ENCODE measurements around the gene KSR1. TPM values are rescaled to one million over a fixed set of nuclear protein-coding genes. Genes with fewer than 3 reads are reported as not detected.

KSR1 gene
- total and polyA plus RNA-seq, 2 donors: 22.7 to 27.3 TPM

DNA sequence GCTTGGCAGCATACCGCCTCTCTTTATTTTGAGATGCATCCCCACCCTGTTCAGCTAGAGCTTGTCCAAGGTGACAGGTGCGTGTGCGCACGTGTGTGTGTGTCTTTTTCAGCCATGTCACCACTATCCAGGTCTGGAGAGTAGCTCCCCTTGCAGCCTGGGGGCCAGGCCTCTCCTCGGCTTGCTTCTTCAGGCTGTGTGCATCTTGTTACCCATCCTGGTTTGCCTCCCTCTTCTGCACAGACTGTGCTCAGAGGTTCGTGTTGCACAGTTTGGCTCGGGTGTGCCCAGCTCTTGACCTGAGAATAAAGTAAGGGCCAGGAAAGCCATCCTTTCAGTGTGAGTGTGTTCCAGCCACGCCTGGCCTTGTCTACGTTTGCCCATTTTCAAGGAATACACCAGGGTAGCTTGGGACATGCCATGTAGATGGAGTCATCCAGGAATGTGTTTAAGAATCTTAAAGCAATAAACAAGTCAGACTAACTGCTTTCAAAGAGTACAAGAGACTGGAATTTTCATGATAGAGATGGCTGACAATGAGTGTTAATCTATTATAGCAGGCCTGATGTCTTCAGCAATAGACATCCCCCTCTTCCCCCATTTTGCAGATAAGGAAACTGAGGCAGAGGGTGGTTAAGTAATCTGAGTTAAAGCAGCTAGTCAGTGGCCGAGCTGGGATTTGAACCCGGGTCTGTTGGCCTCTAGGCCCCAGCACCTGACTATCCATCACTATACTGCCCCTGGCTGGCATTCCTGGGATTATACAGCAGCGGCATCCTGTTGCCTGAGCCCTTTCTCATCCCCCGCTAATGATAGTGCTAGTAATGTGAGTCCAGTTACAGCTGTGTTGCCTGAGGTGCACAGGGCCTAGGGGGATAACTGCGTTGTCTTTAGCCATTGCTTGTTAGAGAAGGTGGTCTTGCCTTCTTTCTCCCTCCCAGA lies 77.9 kb downstream of the KSR1 start:
- DNase-seq (ENCODE audit: extremely low spot score): no peak

DNA sequence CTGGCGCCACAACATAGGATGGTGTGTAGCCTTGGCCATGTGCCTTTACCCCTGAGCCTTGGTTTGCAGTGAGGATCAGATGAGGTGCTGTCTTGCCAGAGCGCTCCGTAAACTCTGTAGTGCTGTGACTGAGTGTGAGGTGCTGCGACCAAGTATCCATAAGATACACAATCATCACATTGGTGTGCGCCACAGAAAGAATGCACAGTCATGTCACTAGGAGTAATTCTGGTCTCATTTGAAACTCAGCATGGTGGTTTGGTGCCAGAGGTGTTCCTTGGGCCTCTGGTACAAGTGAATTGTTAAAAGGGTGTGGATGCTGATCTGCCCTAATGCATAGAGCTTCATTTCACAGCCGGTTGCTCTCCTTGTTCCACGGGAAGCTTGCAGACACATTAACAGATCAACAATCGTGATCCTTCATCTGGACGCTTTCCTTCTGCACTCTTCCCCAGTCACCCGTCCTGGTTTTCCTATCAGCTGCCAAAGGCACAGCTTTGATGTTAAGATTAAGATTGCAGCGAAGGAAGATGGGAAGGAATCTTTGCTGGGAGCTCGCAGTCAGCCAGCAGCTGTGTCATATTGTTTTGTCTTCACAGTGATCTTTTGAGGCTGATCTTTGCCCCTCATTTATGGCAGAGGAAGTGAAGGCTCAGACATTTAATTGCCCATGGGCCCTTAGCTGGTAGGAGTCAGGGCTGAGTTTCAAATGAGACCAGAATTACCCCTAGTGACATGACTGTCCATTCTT lies 79.1 kb downstream of the KSR1 start:
- Histone ChIP-seq H3K4me1 (ENCODE audit: insufficient read depth) (no peaks in the 10 kb centered on the region), H3K4me3 (ENCODE audit: low read depth, low read length) (no peak overlapping the region), H3K27ac (ENCODE audit: low read depth) (no peak overlapping the region), H3K36me3 (ENCODE audit: insufficient read depth) (no peaks in the 10 kb centered on the region)
- 47% methylated on average over 12 of the region's 12 CpGs for WGBS
- no peak for DNase-seq (ENCODE audit: extremely low spot score)

More for the DNA sequence above, 77.9 kb downstream of the KSR1 start:
- Histone ChIP-seq H3K4me1 (ENCODE audit: insufficient read depth) (no peaks in the 10 kb centered on the region), H3K4me3 (ENCODE audit: low read depth, low read length) (no peak overlapping the region), H3K36me3 (ENCODE audit: insufficient read depth) (no peaks in the 10 kb centered on the region), H3K27ac (ENCODE audit: low read depth) (no peak overlapping the region)
- 86% methylated on average over 14 of the region's 14 CpGs for WGBS

DNA sequence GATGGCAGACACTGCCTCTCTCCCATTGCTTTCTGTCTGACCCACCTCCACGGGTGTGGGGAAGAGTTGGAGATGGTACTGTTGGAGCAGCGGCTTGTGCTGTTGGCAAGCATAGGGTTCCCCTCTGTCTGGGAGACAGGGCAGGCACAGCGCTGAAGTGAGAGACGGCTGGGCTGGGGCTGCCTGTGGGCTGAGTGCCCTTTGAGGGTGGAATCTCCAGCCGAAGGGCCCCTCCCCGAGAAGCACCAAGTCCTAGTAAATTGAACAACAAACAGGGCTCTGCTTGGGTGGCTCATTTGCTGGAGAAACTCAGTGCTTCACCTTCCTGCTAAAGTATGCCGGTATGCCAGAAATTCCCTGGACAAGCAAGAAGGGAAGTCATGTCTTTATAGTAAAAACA lies 79.7 kb downstream of the KSR1 start:
- Histone ChIP-seq H3K27ac (ENCODE audit: low read depth) (no peak overlapping the region), H3K36me3 (ENCODE audit: insufficient read depth) (no peaks in the 10 kb centered on the region), H3K4me1 (ENCODE audit: insufficient read depth) (no peaks in the 10 kb centered on the region), H3K4me3 (ENCODE audit: low read depth, low read length) (no peak overlapping the region)
- WGBS: 50% methylated on average over 7 of the region's 7 CpGs
- no peak for DNase-seq (ENCODE audit: extremely low spot score)

DNA sequence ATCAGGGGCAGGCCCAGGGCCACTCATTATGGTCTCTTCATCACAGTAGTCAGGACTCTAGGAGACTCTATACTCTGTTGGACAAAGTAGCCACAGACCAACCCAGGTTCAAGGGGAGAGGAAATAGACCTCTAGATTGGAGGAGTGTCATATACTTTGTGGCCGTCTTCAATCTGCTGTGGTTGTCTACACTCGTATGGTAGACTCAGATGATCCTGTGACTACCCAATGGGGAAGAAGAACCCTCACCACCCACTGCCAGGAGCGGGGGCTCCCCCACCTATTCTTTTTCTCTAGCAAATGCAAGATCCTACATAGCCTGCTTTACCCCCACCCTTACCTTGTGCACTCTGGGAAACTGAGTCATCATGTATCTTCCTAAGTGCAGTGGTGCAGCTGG lies 80.5 kb downstream of the KSR1 start:
- no peak overlapping the region for H3K27ac ChIP-seq (ENCODE audit: low read depth)
- no peak overlapping the region for H3K4me3 ChIP-seq (ENCODE audit: low read depth, low read length)

DNA sequence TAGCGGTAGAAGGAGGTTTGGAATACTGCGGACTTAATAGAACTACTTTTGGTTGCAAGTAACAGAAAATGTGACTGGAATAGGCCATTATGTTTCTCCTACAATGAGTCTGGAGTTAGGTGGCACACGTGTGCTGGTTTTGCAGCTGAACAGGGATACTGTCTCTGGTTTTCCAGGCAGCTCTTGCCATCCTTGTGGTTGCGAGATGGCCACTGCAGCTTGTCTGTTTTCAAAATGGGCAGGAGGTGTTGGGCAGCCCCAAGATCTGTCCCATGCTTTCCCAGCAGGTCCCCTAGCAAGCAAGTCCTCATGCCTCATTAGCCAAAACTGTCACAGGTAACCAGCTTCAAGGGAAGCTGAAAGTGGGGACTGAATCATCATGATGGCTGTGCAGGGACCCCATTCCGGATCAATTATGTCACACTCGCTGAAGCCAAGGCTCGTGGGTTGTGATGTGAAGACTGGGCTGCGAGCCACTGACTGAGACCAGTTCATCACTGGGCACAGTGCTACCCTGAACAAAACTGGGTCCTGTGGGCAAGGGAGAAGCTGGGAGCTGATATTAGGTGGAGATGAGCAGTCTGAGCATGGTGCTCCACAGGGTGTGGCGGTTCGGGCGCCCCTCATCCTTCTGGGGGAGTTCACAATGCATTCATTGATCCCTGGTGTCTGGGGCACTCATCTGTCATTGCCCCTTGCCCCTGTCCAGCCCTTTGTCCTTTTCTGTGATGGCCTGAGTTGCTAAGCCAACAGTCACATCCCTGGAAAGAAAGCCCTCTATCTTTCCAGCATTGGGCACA lies 82.1 kb downstream of the KSR1 start:
- Histone ChIP-seq H3K36me3 (ENCODE audit: insufficient read depth) (no peaks in the 10 kb centered on the region), H3K4me1 (ENCODE audit: insufficient read depth) (no peaks in the 10 kb centered on the region), H3K27ac (ENCODE audit: low read depth) (no peak overlapping the region), H3K4me3 (ENCODE audit: low read depth, low read length) (no peak overlapping the region)
- 93% methylated on average over 11 of the region's 11 CpGs for WGBS
- no peak for DNase-seq (ENCODE audit: extremely low spot score)

More for the DNA sequence above, 80.5 kb downstream of the KSR1 start:
- WGBS: 95% methylated on average over 3 of the region's 3 CpGs
- no peaks in the 10 kb centered on the region for H3K4me1 ChIP-seq (ENCODE audit: insufficient read depth)
- no peak for DNase-seq (ENCODE audit: extremely low spot score)
- no peaks in the 10 kb centered on the region for H3K36me3 ChIP-seq (ENCODE audit: insufficient read depth)

DNA sequence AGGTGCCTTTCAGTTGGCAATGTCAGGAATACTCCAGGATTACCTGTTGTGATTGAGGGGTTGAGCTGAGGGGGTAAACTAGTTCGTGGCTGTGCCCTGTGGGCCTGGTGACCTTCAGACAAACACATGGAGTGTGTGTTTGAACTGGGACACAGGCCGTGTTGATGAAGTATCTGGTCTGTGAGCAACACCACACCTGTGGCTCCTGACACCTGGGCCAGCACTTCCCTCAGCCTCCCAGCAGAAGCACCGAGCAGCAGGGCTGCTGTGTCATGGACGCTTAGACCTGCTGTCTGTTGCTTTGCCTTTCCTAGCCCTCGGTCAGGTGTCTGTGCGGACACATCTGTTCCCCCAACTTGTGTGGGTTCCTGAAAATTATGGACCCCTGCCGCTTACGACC lies 82.9 kb downstream of the KSR1 start:
- no peak overlapping the region for H3K27ac ChIP-seq (ENCODE audit: low read depth)
- no peak overlapping the region for H3K4me3 ChIP-seq (ENCODE audit: low read depth, low read length)
- H3K36me3 ChIP-seq (ENCODE audit: insufficient read depth): no peaks in the 10 kb centered on the region
- 96% methylated on average over 8 of the region's 8 CpGs for WGBS
- no peak for DNase-seq (ENCODE audit: extremely low spot score)
- no peaks in the 10 kb centered on the region for H3K4me1 ChIP-seq (ENCODE audit: insufficient read depth)

DNA sequence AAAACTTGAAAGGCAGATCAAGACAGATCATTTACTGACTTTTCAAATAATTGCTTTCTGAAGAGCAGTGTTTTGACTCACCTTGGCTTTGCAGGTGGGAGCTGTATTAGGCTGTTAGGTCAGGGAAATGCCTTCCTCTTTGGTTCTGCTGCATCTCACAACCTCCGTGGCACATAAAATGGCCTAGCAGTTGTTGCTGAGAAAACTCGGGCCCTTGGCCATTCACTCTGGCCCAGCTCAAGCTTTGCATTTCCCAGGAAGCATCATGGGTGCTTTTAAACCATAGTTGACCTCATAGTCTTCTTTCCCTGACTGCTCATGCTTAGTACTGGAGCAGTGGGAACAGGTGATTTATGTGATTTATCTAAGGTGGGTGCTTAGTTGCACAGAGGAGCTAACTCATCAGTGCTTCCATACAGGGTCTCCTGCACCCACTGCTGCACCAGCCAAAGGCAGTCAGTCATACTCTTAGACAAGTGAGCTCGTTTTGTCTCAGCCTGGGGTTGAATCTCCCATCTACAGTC lies 83.6 kb downstream of the KSR1 start:
- H3K4me3 ChIP-seq (ENCODE audit: low read depth, low read length): no peak overlapping the region
- WGBS: 70% methylated on average over 3 of the region's 3 CpGs
- H3K27ac ChIP-seq (ENCODE audit: low read depth): no peak overlapping the region
- DNase-seq (ENCODE audit: extremely low spot score): no peak
- no peaks in the 10 kb centered on the region for H3K4me1 ChIP-seq (ENCODE audit: insufficient read depth)
- no peaks in the 10 kb centered on the region for H3K36me3 ChIP-seq (ENCODE audit: insufficient read depth)

DNA sequence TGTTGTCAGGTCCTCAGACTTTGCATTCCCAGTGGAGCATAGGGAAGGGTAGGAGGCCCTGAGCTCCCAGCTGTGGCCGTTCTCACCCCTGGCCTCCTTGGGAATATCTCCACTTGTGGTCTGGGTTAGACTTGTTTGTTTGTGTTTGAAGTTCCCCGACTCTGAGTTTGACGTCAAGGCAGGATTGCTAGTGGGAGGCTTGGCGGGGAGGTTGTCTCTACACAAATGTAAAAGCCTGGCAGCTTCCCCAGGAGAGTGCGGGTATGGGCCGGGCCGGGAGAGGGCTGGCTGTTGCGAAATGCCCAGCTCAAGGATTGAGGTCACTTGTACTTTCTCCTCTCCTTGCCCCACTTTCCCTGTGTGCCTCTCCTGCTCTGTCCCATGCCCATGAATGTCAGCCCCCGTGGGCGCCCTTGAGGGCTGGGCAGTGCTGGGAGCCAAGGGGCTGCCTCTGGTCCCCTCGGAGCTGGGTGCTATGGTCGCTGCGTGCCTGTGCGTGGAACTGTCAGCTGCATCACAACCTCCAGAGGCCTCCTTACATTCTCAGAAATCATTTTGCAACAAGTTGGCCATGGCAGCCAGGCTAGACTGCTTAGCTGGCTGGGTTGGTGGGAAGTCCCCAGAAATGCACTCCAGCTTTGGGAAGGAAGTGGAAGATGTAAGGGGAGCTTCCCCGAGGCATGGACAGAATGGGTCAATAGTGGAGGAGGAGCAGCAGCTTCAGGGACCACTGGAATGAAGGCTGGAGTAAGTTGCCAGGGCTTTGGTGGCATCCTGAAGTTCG lies 84.3 kb downstream of the KSR1 start:
- H3K36me3 ChIP-seq (ENCODE audit: insufficient read depth): no peaks in the 10 kb centered on the region
- H3K4me3 ChIP-seq (ENCODE audit: low read depth, low read length): no peak overlapping the region
- no peak for DNase-seq (ENCODE audit: extremely low spot score)
- peak overlapping the region; percentile 32 for H3K27ac ChIP-seq (ENCODE audit: low read depth)
- H3K4me1 ChIP-seq (ENCODE audit: insufficient read depth): no peaks in the 10 kb centered on the region
- WGBS: 47% methylated on average over 16 of the region's 16 CpGs

DNA sequence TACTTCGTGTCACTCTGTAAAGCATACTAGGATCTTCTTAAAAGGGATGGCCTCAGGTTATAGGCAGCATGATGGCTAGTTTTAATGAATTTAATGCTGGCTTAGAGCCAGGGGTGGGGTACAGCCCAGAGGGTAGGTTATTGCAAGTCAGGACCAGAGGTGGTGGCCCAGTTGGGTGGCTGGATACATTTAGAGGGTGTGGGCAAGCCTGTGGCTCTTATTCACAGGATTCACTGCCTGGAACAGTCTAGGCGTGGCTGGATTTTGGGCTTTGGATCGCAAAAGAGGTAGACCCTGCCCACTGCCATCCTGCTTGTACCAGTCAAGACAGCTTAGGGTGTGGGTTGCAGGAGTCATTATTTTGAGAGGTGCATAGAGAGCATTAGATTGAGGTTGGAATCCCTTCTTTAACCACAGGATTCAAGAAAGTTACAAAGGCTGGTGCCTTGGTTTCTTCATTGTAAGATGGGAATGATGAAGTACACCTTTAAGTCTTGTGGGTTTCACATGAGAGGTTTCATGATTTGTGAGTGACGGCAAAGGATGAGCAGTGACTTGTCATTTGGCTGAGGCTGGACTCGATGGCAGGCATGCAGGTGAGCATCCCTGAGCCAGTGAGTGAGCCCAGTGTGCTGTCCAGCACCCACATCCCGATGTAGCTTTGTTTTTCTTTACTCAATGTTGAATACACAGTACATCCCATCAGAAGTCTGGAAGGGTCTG lies 85.2 kb downstream of the KSR1 start:
- Histone ChIP-seq H3K4me1 (ENCODE audit: insufficient read depth) (no peaks in the 10 kb centered on the region), H3K27ac (ENCODE audit: low read depth) (no peak overlapping the region), H3K4me3 (ENCODE audit: low read depth, low read length) (no peak overlapping the region), H3K36me3 (ENCODE audit: insufficient read depth) (no peaks in the 10 kb centered on the region)
- 92% methylated on average over 6 of the region's 6 CpGs for WGBS
- no peak for DNase-seq (ENCODE audit: extremely low spot score)

DNA sequence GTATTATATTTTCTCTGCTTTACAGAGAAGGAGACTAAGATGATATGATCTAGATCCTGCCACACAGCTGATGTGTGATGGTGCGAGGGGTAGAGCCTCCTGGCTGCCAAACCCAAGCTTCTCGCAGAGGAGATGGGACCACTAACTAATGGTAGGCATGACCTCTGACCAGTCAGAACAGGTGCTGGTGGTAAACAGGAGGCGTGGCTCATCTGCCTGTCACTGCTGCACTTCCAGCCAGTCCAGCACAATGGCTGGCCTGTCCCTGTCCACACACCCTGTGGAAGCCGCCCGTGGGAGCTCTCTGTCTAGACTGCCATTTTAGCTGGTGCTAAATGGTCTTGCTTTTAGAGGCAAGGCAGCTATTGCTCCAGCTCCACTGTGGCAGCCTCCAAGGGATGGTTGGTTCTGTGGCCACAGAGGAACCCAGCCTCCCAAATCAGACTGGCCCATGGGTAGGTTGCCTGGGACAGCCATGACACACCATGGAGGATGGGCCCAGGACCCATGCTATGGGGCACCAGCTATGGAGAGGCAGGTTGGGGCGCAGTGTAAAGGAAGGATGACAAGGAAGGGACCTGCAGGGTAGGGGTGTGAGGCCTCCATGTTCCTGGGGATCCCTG lies 86.7 kb downstream of the KSR1 start:
- Histone ChIP-seq H3K27ac (ENCODE audit: low read depth) (no peak overlapping the region), H3K36me3 (ENCODE audit: insufficient read depth) (no peaks in the 10 kb centered on the region), H3K4me1 (ENCODE audit: insufficient read depth) (no peaks in the 10 kb centered on the region), H3K4me3 (ENCODE audit: low read depth, low read length) (no peak overlapping the region)
- WGBS: 96% methylated on average over 6 of the region's 6 CpGs
- DNase-seq (ENCODE audit: extremely low spot score): no peak

DNA sequence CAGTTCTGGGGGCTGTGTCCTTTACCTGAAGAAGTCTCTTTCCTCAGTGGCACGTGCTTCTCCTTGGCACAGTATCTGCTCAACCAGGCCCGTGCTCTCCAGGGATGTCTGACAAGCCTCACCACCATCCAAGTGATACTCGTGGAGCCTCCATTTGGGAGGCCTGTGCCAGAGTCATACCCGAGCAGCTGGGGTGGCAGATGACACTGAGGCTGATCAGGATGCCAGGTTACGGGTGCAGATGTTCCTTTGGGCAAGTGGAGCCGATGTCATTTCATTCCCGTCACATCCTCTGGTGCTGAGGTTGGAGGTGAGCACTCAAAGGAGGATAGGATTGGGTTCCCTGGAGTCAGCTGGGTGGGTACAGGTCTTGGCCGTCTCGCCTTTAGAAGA lies 87.2 kb downstream of the KSR1 start:
- no peaks in the 10 kb centered on the region for H3K36me3 ChIP-seq (ENCODE audit: insufficient read depth)
- H3K4me3 ChIP-seq (ENCODE audit: low read depth, low read length): no peak overlapping the region
- WGBS: 96% methylated on average over 9 of the region's 9 CpGs
- H3K4me1 ChIP-seq (ENCODE audit: insufficient read depth): no peaks in the 10 kb centered on the region
- no peak overlapping the region for H3K27ac ChIP-seq (ENCODE audit: low read depth)
- no peak for DNase-seq (ENCODE audit: extremely low spot score)

DNA sequence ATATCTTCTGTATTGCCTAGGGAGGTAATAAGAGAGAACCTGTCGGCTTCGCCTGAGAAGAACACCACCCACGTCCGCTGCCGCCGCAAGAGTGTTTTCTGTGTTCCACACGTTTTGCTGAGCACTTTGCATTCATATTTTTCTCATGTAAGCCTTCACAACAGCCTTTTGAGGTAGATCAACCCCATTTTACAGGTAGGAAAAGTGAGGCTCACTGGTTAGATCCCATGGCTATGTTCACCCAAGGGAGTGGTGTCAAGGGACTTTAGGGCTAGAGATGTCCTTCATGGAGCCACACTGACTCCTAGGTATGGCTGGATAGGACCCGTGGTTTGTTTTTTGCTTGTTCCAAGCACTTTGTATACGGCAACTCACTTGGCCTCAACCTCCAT lies 87.7 kb downstream of the KSR1 start:
- H3K4me1 ChIP-seq (ENCODE audit: insufficient read depth): no peaks in the 10 kb centered on the region
- no peak for DNase-seq (ENCODE audit: extremely low spot score)
- no peaks in the 10 kb centered on the region for H3K36me3 ChIP-seq (ENCODE audit: insufficient read depth)
- H3K27ac ChIP-seq (ENCODE audit: low read depth): no peak overlapping the region
- 97% methylated on average over 9 of the region's 9 CpGs for WGBS
- no peak overlapping the region for H3K4me3 ChIP-seq (ENCODE audit: low read depth, low read length)
